Amniotic epithelial cell (primary cell): ENCODE results near the gene NRIP3.
A peak's percentile ranks its signal among the peaks of the same experiment; 100 is the strongest.
"Not testable (repeated sequence)": the region's sequence is repeated elsewhere in the genome, so short reads cannot be mapped to it uniquely, and the experiment has no call there.

Experiments used
- DNase-seq: peaks from one replicate; pipeline ENCODE4 v3.0.0-alpha.2; 2010; ENCODE audit warnings: low read depth

The NRIP3 gene

GRCh38 chr11:8971196-8971923 is 32.4 kb downstream of the NRIP3 start:
- DNase-seq: no peak

DNA sequence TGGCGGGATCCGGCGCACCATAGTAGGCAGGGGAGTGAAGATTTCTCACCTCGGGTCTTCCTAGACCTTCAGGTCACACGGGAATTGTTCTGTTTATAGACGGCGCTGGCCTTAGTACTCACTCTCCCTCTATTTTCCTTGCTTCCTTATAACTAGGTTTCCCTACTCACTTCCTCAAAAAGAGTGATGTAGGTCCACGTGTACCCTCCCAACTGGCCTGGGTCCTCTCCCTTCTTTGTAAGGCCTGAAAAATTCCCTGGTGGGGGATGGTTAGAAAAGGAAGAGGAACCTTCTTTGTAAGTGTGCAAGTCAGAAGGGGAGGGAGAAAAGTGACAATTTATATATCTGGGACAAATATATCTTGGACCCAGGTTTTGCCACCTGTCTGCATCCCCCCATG is 36.6 kb downstream of the NRIP3 start:
- no peak for DNase-seq

GRCh38 chr11:8964324-8965320 is 39.2 kb downstream of the NRIP3 start, which contains the start of gene TMEM9B:
Gene TMEM9B, minus strand, starts transcription at chr11:8964442. Its CDS starts 129 bp downstream, at chr11:8964313.
- DNase-seq: peak; percentile 85

DNA sequence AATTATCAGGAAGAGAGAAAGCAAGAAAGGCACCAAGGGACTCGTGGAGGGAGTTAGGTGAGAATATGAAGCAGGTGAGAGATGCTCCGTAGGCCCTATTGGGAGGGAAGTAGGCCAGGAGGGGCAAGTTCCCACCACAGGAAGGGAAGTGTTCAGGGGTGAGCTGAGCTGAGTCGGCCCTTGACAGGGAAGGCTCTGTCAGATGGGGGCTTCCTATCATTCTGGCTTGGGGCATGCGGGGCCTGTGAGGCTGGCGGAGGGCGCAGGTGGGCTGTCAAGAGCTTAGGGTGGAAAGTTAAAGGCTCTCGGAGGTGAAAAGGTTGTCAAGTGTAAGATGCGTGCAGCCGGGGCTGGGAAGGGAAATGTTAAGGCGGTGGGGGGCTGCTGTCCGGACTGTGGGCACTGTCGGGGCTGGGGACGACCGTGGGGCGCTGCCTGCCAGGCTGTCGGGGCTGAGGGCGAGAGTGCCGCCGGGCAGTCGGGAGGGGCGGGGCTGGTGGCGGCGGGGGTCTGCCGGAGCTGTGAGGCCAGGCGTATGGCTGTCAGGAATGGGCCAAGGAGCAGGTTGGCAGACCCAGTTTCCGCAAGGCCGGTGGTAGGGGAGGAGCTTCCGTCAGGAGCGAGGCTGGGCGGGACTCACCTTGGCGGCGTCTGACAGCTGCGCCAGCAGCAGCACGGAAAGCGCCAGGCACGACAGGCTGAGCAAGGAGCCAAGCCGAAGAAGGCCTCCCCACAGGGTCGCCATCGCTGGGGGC is 40.1 kb downstream of the NRIP3 start:
- DNase-seq: peak; percentile 71

DNA sequence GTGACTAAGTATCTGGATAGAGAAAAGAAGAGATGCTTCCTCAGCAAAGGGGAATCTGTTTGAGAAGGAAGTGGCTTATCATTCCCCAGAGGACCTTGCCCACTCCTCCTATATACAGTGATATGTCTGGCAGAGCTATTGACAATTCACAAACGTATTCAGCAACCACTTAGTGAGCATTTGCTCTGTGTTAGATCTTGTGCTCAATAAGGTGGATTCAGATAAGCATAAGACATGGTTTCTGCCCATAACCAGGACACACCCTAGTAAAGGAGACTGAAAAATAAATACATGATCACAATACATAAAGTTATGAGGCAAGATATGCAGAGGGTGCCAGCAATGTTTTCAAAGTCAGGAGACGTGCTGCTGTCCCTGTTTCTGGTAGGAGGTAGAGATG is 41.0 kb downstream of the NRIP3 start:
- no peak for DNase-seq

DNA sequence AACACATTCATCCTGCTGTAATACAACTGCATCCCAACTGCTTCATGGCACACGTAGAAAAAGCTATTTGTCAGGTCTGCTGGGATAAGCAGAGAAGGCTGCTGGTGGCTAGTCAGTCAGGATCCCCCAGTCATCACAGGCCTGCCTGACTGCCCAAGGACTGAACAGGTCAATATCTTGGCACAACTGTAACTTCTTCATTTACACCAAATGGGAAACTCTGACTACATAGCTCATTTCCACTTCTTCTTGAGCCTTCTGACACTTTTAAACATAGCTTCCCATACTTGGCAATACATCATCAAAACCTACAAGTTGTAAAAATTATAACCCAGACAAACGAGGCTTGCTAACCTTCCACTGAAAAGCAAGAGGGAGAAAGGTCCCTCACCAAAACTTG is 42.4 kb downstream of the NRIP3 start:
- no peak for DNase-seq

- peak; percentile 77 for DNase-seq
These were observed 44.1 kb downstream of the NRIP3 start for GRCh38 chr11:8959546-8960166.

DNA sequence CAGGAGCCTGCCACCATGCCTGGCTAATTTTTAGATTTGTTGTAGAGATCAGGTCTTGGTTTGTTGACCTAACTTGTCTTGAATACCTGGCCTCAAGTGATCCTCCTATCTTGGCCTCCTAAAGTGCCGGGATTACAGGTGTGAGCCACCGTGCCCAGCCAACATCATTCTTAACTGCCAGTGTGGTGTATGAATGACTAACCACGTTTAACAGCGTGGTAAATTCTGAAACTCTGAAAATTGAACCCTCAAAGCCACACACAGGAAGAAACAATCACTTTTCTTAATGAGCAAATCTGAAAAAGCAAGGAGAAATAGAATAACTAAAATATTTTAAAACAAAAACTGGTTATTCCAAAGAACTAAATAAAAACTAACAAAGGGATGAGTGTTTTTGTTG is 46.9 kb downstream of the NRIP3 start:
- no peak for DNase-seq

- DNase-seq: no peak
These were observed 54.9 kb downstream of the NRIP3 start for GRCh38 chr11:8948886-8949285.

- DNase-seq: peak; percentile 17
These were observed 56.4 kb downstream of the NRIP3 start for GRCh38 chr11:8947230-8947943.

- DNase-seq: no peak
These were observed 61.2 kb downstream of the NRIP3 start, which contains the start of gene ASCL3 for GRCh38 chr11:8942518-8943066. Gene ASCL3, minus strand, starts transcription at chr11:8943016. Its CDS starts 4,855 bp downstream, at chr11:8938161.

DNA sequence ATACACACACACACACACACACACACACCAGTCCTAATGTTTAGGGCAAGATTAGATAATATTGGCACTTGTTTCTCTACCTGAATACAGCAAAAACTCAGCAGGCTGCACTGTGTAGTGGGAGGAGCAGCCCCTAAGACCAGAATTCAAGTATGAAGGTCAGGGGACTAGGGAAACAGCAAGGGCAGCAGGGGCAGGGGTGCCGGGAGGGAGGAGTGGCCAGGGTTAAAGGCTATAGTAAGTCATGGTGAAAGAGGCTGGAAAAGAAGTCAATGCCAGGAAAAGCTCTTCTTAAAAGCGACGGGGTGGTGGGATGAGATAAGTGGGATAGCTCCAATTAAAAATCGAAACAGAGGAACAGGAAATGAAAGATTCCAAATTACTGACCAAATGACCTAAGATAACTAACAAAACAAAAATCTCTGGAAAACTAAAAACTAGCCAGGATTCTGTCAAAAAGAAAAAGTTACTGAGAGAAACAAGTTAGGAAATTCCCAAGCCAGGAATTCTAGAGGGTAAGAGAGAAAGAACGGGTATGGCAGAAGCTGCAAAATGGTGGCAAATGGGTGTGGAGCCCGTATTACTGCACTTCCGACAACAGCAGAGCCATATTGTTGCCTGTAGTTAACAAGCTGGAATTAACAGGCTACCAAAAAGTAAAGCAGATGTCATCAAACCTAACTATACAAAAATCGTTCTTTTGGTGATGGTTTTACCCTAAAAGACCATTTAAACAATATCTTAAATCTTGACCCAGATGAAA is 62.3 kb downstream of the NRIP3 start:
- DNase-seq: no peak

DNA sequence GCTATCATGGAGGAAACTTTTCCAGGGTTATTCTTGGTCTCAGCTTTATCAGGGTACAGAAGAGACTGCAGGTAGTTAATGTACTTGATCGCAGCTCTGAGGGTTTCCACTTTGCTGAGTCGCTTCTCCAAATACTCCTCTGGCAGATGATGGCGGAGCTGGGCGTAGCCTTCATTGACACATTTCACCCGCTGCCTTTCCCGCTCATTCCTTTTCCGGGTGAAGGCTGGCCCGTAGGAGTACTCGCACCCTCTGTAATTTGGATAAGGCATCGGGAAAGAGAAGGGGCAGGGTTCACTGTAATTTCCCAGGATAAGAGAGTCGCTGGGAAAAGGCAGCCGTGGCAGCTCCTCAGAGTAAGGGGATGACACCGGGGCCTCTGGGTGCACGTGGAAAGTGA is 66.1 kb downstream of the NRIP3 start:
- no peak for DNase-seq

- no peak for DNase-seq
These were observed 66.6 kb downstream of the NRIP3 start for GRCh38 chr11:8937159-8937558.

- DNase-seq: not testable (repeated sequence)
These were observed 68.0 kb downstream of the NRIP3 start for GRCh38 chr11:8935789-8936188.

DNA sequence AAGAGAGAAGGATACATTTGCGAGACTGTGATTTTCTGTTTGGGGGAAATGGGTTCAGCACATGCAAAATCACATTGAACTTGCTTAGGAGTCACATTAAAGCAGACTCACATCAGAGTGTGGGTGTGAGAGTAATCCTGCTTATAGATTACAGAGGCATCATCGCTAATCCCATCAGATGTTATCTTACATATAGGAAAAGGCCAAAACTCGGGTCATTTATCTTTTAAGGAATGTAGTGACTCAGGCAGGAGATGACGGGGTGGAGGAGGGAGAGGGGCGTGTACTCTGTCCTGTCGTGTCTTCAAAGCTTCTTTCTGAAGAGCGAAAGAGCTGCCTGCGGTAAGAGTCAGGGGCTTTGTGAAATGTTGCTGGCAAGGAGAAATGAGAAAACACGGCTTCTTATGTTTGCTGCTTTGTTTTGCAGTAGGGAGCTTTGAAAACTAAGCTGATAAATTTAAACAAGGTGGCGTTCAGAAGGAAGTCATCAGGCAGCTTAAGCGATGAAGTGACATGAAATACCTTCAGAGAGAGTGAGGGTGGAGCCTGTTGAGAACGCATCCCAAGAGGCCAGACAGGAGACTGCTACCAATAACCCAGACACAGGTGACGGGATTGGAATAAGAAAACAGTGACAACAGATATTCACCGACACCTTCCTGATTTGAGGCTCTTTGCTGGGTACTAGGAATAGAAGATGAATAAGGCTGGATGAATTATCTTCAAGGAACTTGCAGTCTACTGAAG is 68.9 kb downstream of the NRIP3 start:
- DNase-seq: peak; percentile 95

DNA sequence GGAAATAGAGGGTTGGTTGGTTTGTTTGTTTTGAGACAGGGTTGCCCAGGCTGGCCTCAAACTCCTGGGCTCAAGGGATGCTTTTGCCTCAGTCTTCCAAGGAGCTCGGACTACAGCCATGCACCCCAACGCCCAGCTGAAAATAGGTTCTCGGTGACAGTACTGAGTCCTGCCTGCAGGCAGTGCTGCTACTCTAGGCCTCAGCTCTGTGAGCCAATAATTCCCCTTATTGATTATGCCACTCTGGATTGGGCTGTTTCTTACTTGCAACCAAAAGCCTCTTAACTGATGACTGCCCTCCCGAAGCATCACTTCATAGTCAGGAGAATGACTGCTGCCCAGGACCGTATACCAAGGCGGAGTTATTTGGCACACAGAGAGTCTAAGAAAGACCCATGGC is 69.9 kb downstream of the NRIP3 start:
- DNase-seq: no peak

GRCh38 chr11:8932564-8933180 is 71.1 kb downstream of the NRIP3 start, which contains the start of gene C11orf16:
Gene C11orf16, minus strand, starts transcription at chr11:8932947. Its CDS starts 639 bp downstream, at chr11:8932308.
- no peak for DNase-seq
